PFSK-1 (cell line): Measurements from ENCODE around the gene COL2A1.

Experiments
- FOXP2 ChIP-seq: optimal IDR thresholded peaks from 2 replicates; pipeline ENCODE3; 2011; ENCODE audit warnings: borderline replicate concordance, control low read depth, inconsistent platforms; ENCODE audit not compliant: insufficient read depth; ENCODE audit errors: extremely low read length, extremely low read depth
- POLR2AphosphoS5 ChIP-seq: IDR thresholded peaks from 2 replicates; pipeline ENCODE4 v1.6.1; 2012; ENCODE audit warnings: low read depth, mild to moderate bottlenecking, control low read depth, low read length, moderate library complexity
- SIN3A ChIP-seq: IDR thresholded peaks from 2 replicates; pipeline ENCODE4 v1.6.1; 2012; ENCODE audit warnings: mild to moderate bottlenecking, low read length, moderate library complexity, borderline replicate concordance; ENCODE audit not compliant: insufficient read depth
- TAF1 ChIP-seq: IDR thresholded peaks from 2 replicates; pipeline ENCODE4 v1.6.1; 2012; ENCODE audit warnings: low read length, control low read depth, borderline replicate concordance; ENCODE audit not compliant: insufficient read depth
- TF ChIP-seq, protein P1 (sequence below), 2 experiments: IDR thresholded peaks; 2 replicates each; pipeline versions ENCODE4 v1.6.1 to v1.8.0; 2011 to 2012; ENCODE audit warnings: low read depth in 2 of 2, low read length in 2 of 2, control low read depth in 1 of 2, inconsistent platforms in 1 of 2, mild to moderate bottlenecking in 1 of 2, moderate library complexity in 1 of 2; ENCODE audit not compliant: insufficient read depth in 1 of 2

DNA sequence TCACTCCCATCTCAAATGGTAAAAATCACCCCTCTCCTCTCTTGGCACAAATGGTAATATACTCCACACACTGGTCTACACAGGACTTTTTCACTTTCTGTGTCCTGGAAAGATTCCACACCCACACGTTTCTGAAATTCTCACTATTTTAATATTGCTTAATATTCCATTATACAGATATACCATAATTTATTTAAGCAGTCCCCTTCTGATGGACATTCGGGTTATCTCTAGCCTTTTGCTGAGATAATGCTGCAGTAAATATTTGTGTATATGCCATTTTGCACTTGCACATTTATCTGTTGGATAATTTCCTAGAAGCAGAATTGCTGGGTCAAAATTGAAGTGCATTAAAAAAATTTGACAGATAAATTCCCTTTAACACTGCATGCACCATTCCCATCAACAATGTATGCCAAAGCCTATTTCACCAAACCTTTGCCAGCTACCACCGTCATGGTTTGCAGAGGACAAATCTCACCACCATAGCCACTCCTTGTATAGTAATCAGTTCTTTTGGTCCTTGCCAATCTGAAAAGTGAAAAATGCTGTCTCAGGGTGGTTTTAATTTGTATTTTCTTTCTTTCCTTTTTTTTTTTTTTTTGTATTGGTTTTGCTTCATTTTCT lies 15.5 kb upstream of the COL2A1 start:
- TF ChIP-seq TAF1 (no peak), SIN3A (no peak), POLR2AphosphoS5 (no peak), FOXP2 (no peak)
- TF ChIP-seq, protein P1, sequence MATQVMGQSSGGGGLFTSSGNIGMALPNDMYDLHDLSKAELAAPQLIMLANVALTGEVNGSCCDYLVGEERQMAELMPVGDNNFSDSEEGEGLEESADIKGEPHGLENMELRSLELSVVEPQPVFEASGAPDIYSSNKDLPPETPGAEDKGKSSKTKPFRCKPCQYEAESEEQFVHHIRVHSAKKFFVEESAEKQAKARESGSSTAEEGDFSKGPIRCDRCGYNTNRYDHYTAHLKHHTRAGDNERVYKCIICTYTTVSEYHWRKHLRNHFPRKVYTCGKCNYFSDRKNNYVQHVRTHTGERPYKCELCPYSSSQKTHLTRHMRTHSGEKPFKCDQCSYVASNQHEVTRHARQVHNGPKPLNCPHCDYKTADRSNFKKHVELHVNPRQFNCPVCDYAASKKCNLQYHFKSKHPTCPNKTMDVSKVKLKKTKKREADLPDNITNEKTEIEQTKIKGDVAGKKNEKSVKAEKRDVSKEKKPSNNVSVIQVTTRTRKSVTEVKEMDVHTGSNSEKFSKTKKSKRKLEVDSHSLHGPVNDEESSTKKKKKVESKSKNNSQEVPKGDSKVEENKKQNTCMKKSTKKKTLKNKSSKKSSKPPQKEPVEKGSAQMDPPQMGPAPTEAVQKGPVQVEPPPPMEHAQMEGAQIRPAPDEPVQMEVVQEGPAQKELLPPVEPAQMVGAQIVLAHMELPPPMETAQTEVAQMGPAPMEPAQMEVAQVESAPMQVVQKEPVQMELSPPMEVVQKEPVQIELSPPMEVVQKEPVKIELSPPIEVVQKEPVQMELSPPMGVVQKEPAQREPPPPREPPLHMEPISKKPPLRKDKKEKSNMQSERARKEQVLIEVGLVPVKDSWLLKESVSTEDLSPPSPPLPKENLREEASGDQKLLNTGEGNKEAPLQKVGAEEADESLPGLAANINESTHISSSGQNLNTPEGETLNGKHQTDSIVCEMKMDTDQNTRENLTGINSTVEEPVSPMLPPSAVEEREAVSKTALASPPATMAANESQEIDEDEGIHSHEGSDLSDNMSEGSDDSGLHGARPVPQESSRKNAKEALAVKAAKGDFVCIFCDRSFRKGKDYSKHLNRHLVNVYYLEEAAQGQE (IDR thresholded peaks at IDR 0.05; ENCODE audit: insufficient read depth in 1 of 2, low read depth in 2 of 2, low read length in 2 of 2): no peak
